ENCODE measurements around the gene CASQ1. TPM values are rescaled to one million over a fixed set of nuclear protein-coding genes. Genes with fewer than 3 reads are reported as not detected.
A peak's percentile ranks its signal among the peaks of the same experiment; 100 is the strongest.

Gene CASQ1
- total and polyA plus RNA-seq, 5 donors from 2014 or later: not detected

GRCh38 chr1:160211046-160211790 is 20.8 kb downstream of the CASQ1 start:
- no peaks in the 10 kb centered on the region for H3K27me3 Mint-ChIP-seq
- no peak overlapping the region for H3K4me3 Mint-ChIP-seq
- H3K4me1 Mint-ChIP-seq: peaks cover 0 to 43% (median 24%) of the 10 kb centered on the region in 4 donors
- H3K36me3 Mint-ChIP-seq: peaks cover 30% of the 10 kb centered on the region
- Histone ChIP-seq H3K4me3 (ENCODE audit: low read depth, low read length) (no peak overlapping the region), H3K27ac (ENCODE audit: insufficient read depth, low read length, poor library complexity, severe bottlenecking) (no peak overlapping the region), H3K9me3 (ENCODE audit: control insufficient read depth in 2 of 2, low read length in 2 of 2) (no peaks in the 10 kb centered on the region), H3K4me1 (ENCODE audit: control insufficient read depth, insufficient read depth, low read length, poor library complexity, severe bottlenecking) (peaks cover 3% of the 10 kb centered on the region), H3K36me3 (ENCODE audit: control insufficient read depth, insufficient read depth, low read length) (peaks cover 47% of the 10 kb centered on the region), H3K27me3 (ENCODE audit: control insufficient read depth, insufficient read depth, low read length) (no peaks in the 10 kb centered on the region)
- H3K9me3 Mint-ChIP-seq: no peaks in the 10 kb centered on the region
- no peak for ATAC-seq (ENCODE audit: low read depth in 2 of 2)
- DNase-seq: no peak
- no peak overlapping the region for H3K27ac Mint-ChIP-seq

GRCh38 chr1:160214481-160215140 is 24.2 kb downstream of the CASQ1 start:
- ATAC-seq (ENCODE audit: low read depth in 2 of 2): no peak

GRCh38 chr1:160216301-160216700 is 25.9 kb downstream of the CASQ1 start:
- no peaks in the 10 kb centered on the region for H3K27me3 Mint-ChIP-seq
- peaks cover 0 to 5% (median under 1%) of the 10 kb centered on the region in 4 donors for H3K4me1 Mint-ChIP-seq
- H3K9me3 Mint-ChIP-seq: no peaks in the 10 kb centered on the region
- Histone ChIP-seq H3K27me3 (ENCODE audit: control insufficient read depth, insufficient read depth, low read length) (no peaks in the 10 kb centered on the region), H3K36me3 (ENCODE audit: control insufficient read depth, insufficient read depth, low read length) (peaks cover 93% of the 10 kb centered on the region), H3K4me3 (ENCODE audit: low read depth, low read length) (no peak overlapping the region), H3K27ac (ENCODE audit: insufficient read depth, low read length, poor library complexity, severe bottlenecking) (no peak overlapping the region), H3K4me1 (ENCODE audit: control insufficient read depth, insufficient read depth, low read length, poor library complexity, severe bottlenecking) (no peaks in the 10 kb centered on the region), H3K9me3 (ENCODE audit: control insufficient read depth in 2 of 2, low read length in 2 of 2) (no peaks in the 10 kb centered on the region)
- no peak overlapping the region for H3K4me3 Mint-ChIP-seq
- H3K27ac Mint-ChIP-seq: peak overlapping the region in 1 of 3 donors; percentile 16
- peaks cover 58% of the 10 kb centered on the region for H3K36me3 Mint-ChIP-seq
- DNase-seq: no peak
- ATAC-seq (ENCODE audit: low read depth in 2 of 2): no peak

More at GRCh38 chr1:160214481-160215140, 24.2 kb downstream of the CASQ1 start:
- peaks cover 46% of the 10 kb centered on the region for H3K36me3 Mint-ChIP-seq
- Histone ChIP-seq H3K4me1 (ENCODE audit: control insufficient read depth, insufficient read depth, low read length, poor library complexity, severe bottlenecking) (no peaks in the 10 kb centered on the region), H3K9me3 (ENCODE audit: control insufficient read depth in 2 of 2, low read length in 2 of 2) (no peaks in the 10 kb centered on the region), H3K27ac (ENCODE audit: insufficient read depth, low read length, poor library complexity, severe bottlenecking) (no peak overlapping the region), H3K27me3 (ENCODE audit: control insufficient read depth, insufficient read depth, low read length) (no peaks in the 10 kb centered on the region), H3K4me3 (ENCODE audit: low read depth, low read length) (no peak overlapping the region), H3K36me3 (ENCODE audit: control insufficient read depth, insufficient read depth, low read length) (peaks cover 78% of the 10 kb centered on the region)
- no peaks in the 10 kb centered on the region for H3K27me3 Mint-ChIP-seq
- DNase-seq: no peak
- peak overlapping the region in 2 of 3 donors; percentile 67 to 83 for H3K27ac Mint-ChIP-seq
- no peak overlapping the region for H3K4me3 Mint-ChIP-seq
- peaks cover 0 to 16% (median 6%) of the 10 kb centered on the region in 4 donors for H3K4me1 Mint-ChIP-seq
- H3K9me3 Mint-ChIP-seq: no peaks in the 10 kb centered on the region

GRCh38 chr1:160217481-160218051 is 27.2 kb downstream of the CASQ1 start:
- H3K4me3 Mint-ChIP-seq: no peak overlapping the region
- H3K27ac Mint-ChIP-seq: peak overlapping the region in 2 of 3 donors; percentile 25 to 57
- peaks cover 94% of the 10 kb centered on the region for H3K36me3 ChIP-seq (ENCODE audit: control insufficient read depth, insufficient read depth, low read length)
- peaks cover 60% of the 10 kb centered on the region for H3K36me3 Mint-ChIP-seq
- no peaks in the 10 kb centered on the region for H3K27me3 Mint-ChIP-seq
- no peaks in the 10 kb centered on the region for H3K9me3 Mint-ChIP-seq
- DNase-seq (no peak), ATAC-seq (ENCODE audit: low read depth in 2 of 2) (no peak)
- no peak overlapping the region for H3K4me3 ChIP-seq (ENCODE audit: low read depth, low read length)
- H3K27me3 ChIP-seq (ENCODE audit: control insufficient read depth, insufficient read depth, low read length): no peaks in the 10 kb centered on the region
- no peaks in the 10 kb centered on the region for H3K9me3 ChIP-seq (ENCODE audit: control insufficient read depth in 2 of 2, low read length in 2 of 2)
- peaks cover 0 to 6% (median 2%) of the 10 kb centered on the region in 4 donors for H3K4me1 Mint-ChIP-seq
- H3K4me1 ChIP-seq (ENCODE audit: control insufficient read depth, insufficient read depth, low read length, poor library complexity, severe bottlenecking): no peaks in the 10 kb centered on the region
- no peak overlapping the region for H3K27ac ChIP-seq (ENCODE audit: insufficient read depth, low read length, poor library complexity, severe bottlenecking)

GRCh38 chr1:160219062-160219929 is 28.9 kb downstream of the CASQ1 start:
- Histone ChIP-seq H3K4me1 (ENCODE audit: control insufficient read depth, insufficient read depth, low read length, poor library complexity, severe bottlenecking) (no peaks in the 10 kb centered on the region), H3K27me3 (ENCODE audit: control insufficient read depth, insufficient read depth, low read length) (no peaks in the 10 kb centered on the region), H3K27ac (ENCODE audit: insufficient read depth, low read length, poor library complexity, severe bottlenecking) (no peak overlapping the region), H3K9me3 (ENCODE audit: control insufficient read depth in 2 of 2, low read length in 2 of 2) (no peaks in the 10 kb centered on the region), H3K4me3 (ENCODE audit: low read depth, low read length) (no peak overlapping the region), H3K36me3 (ENCODE audit: control insufficient read depth, insufficient read depth, low read length) (peaks cover 96% of the 10 kb centered on the region)
- Mint-ChIP-seq H3K36me3 (peaks cover 70% of the 10 kb centered on the region), H3K9me3 (no peaks in the 10 kb centered on the region), H3K27me3 (no peaks in the 10 kb centered on the region), H3K4me3 (no peak overlapping the region), H3K4me1 (peaks cover 0 to 6% (median 2%) of the 10 kb centered on the region in 4 donors), H3K27ac (peak overlapping the region in 2 of 3 donors; percentile 5 to 59)
- no peak for DNase-seq
- ATAC-seq (ENCODE audit: low read depth in 2 of 2): no peak

- peaks cover 0 to 6% (median 1%) of the 10 kb centered on the region in 4 donors for H3K4me1 Mint-ChIP-seq
- no peaks in the 10 kb centered on the region for H3K27me3 Mint-ChIP-seq
- no peak overlapping the region for H3K4me3 ChIP-seq (ENCODE audit: low read depth, low read length)
- H3K36me3 ChIP-seq (ENCODE audit: control insufficient read depth, insufficient read depth, low read length): peaks cover 97% of the 10 kb centered on the region
- no peaks in the 10 kb centered on the region for H3K4me1 ChIP-seq (ENCODE audit: control insufficient read depth, insufficient read depth, low read length, poor library complexity, severe bottlenecking)
- peak overlapping the region; percentile 2 to 23 (median 5) for H3K27ac Mint-ChIP-seq
- H3K9me3 Mint-ChIP-seq: no peaks in the 10 kb centered on the region
- peaks cover 73% of the 10 kb centered on the region for H3K36me3 Mint-ChIP-seq
- H3K4me3 Mint-ChIP-seq: no peak overlapping the region
- DNase-seq (no peak), ATAC-seq (ENCODE audit: low read depth in 2 of 2) (no peak)
- no peaks in the 10 kb centered on the region for H3K9me3 ChIP-seq (ENCODE audit: control insufficient read depth in 2 of 2, low read length in 2 of 2)
- H3K27me3 ChIP-seq (ENCODE audit: control insufficient read depth, insufficient read depth, low read length): no peaks in the 10 kb centered on the region
- H3K27ac ChIP-seq (ENCODE audit: insufficient read depth, low read length, poor library complexity, severe bottlenecking): no peak overlapping the region
Observed at GRCh38 chr1:160220301-160220700, 29.9 kb downstream of the CASQ1 start.

GRCh38 chr1:160221089-160221488 is 30.7 kb downstream of the CASQ1 start:
- DNase-seq (no peak), ATAC-seq (ENCODE audit: low read depth in 2 of 2) (no peak)
- H3K4me3 Mint-ChIP-seq: no peak overlapping the region
- no peak overlapping the region for H3K27ac ChIP-seq (ENCODE audit: insufficient read depth, low read length, poor library complexity, severe bottlenecking)
- H3K9me3 ChIP-seq (ENCODE audit: control insufficient read depth in 2 of 2, low read length in 2 of 2): no peaks in the 10 kb centered on the region
- no peaks in the 10 kb centered on the region for H3K4me1 ChIP-seq (ENCODE audit: control insufficient read depth, insufficient read depth, low read length, poor library complexity, severe bottlenecking)
- H3K9me3 Mint-ChIP-seq: no peaks in the 10 kb centered on the region
- peaks cover 97% of the 10 kb centered on the region for H3K36me3 ChIP-seq (ENCODE audit: control insufficient read depth, insufficient read depth, low read length)
- no peak overlapping the region for H3K4me3 ChIP-seq (ENCODE audit: low read depth, low read length)
- H3K27ac Mint-ChIP-seq: peak overlapping the region in 1 of 3 donors; percentile 38
- peaks cover 69% of the 10 kb centered on the region for H3K36me3 Mint-ChIP-seq
- no peaks in the 10 kb centered on the region for H3K27me3 Mint-ChIP-seq
- H3K4me1 Mint-ChIP-seq: peaks cover 0 to 6% (median 0%) of the 10 kb centered on the region in 4 donors
- no peaks in the 10 kb centered on the region for H3K27me3 ChIP-seq (ENCODE audit: control insufficient read depth, insufficient read depth, low read length)
